Gastroesophageal sphincter (tissue), 3 donors: Measurements from ENCODE around the gene DNAJA3.

Source experiments
- EP300 ChIP-seq: sonication (generic); formaldehyde crosslinking; IDR thresholded peaks from one replicate; pipeline ENCODE4 v1.6.1; 2017; ENCODE audit warnings: antibody characterized with exemption, mild to moderate bottlenecking
- POLR2A ChIP-seq, 2 donors: fragments of 450-650 bp; IDR thresholded peaks; one replicate each; pipeline ENCODE4 v1.6.1; 2017; ENCODE audit warnings: antibody characterized with exemption in 2 of 2, mild to moderate bottlenecking in 2 of 2, moderate library complexity in 1 of 2
- POLR2AphosphoS5 ChIP-seq: sonication (generic); formaldehyde crosslinking; IDR thresholded peaks from one replicate; pipeline ENCODE4 v1.6.1; 2017; ENCODE audit warnings: antibody characterized with exemption
- TF ChIP-seq, protein P1 (sequence below), 4 experiments: fragments of 200-600 bp in 2 of 4; fragments of 450-650 bp in 2 of 4; sonication (generic) in 1 of 4; IDR thresholded peaks; one replicate each; pipeline ENCODE4 v1.5.1; 2017 to 2019; ENCODE audit warnings: antibody characterized with exemption in 4 of 4, mild to moderate bottlenecking in 2 of 4, moderate library complexity in 2 of 4

DNA sequence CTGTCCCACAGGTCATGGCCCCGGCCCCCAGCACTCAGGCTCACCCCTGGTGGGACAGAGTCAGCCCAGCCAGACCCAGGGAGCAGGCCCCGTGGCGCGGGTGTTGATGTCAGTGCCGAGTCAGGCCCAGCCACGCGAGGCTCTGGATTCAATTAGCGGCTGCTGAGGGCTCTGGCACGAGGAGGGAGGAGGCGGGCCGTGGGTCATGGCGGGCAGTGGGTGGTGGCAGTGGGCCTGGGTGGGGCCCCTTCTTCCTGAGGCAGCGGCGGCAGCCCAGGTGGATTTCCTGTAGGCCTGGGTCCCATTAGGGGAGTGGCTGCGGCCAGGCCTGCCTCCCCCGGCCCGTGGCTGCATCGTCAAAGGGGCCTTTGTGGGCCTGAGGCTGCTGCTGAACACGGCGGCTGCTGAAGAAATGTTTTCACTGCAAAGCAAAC, 41.1 kb upstream of the DNAJA3 start:
- TF ChIP-seq EP300 = no peak
- TF ChIP-seq, protein P1, sequence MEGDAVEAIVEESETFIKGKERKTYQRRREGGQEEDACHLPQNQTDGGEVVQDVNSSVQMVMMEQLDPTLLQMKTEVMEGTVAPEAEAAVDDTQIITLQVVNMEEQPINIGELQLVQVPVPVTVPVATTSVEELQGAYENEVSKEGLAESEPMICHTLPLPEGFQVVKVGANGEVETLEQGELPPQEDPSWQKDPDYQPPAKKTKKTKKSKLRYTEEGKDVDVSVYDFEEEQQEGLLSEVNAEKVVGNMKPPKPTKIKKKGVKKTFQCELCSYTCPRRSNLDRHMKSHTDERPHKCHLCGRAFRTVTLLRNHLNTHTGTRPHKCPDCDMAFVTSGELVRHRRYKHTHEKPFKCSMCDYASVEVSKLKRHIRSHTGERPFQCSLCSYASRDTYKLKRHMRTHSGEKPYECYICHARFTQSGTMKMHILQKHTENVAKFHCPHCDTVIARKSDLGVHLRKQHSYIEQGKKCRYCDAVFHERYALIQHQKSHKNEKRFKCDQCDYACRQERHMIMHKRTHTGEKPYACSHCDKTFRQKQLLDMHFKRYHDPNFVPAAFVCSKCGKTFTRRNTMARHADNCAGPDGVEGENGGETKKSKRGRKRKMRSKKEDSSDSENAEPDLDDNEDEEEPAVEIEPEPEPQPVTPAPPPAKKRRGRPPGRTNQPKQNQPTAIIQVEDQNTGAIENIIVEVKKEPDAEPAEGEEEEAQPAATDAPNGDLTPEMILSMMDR (IDR thresholded peaks at IDR 0.05) = no peak
- no peak for TF ChIP-seq POLR2A (IDR thresholded peaks at IDR 0.05)
- TF ChIP-seq POLR2AphosphoS5 = no peak
